Mammary epithelial cell (primary cell): Measurements from ENCODE around the gene WDR11.

Experiments
- CTCF ChIP-seq, 2 donors: IDR thresholded peaks in 1 of 2; conservative IDR thresholded peaks in 1 of 2; 2 replicates each; pipeline ENCODE4 v1.5.1; 2011 to 2012; ENCODE audit warnings: inconsistent platforms in 2 of 2, low read length in 2 of 2, mild to moderate bottlenecking in 2 of 2, control low read depth in 1 of 2, low read depth in 1 of 2; ENCODE audit not compliant: insufficient read depth in 1 of 2; ENCODE audit errors: extremely low read depth in 1 of 2
- EZH2 ChIP-seq: IDR thresholded peaks from 2 replicates; pipeline ENCODE4 v1.6.1; 2012; ENCODE audit warnings: low read length, inconsistent platforms, borderline replicate concordance

GRCh38 chr10:120827251-120827875, 23.8 kb upstream of the WDR11 start:
- TF ChIP-seq CTCF (conservative IDR thresholded peaks at IDR 0.05 in 1 of 2, IDR thresholded peaks at IDR 0.05 in 1 of 2; ENCODE audit: extremely low read depth in 1 of 2, insufficient read depth in 1 of 2, low read depth in 1 of 2, low read length in 2 of 2), result no peak
- TF ChIP-seq EZH2, result no peak
